Measurements from ENCODE around the gene EVX1. TPM values are rescaled to one million over a fixed set of nuclear protein-coding genes. Genes with fewer than 3 reads are reported as not detected.

The EVX1 gene
- total RNA-seq, 1 donor from 2014 or later, result 0.51 TPM

DNA sequence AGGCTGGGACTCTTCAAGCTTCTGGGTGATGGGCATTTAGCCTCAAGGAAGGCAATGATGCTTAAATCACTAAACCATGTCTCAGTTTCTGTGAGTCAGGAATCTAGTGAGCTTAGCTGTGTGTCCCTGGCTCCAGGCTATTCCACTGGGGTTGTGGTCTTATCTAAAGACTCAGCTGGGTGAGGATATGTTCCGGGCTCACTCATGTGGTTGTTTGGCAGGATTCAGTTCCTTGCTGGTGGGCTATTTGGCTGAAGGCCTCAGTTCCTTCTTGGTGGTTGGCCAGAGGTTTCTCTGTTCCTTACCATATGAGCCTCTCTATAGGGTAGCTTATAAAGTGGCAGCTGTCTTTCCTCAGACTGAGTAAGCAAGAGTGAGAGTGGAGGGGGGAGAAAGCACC is 12.0 kb downstream of the EVX1 start:
- Mint-ChIP-seq H3K4me1 (ENCODE audit: unreplicated experiment) (peaks cover 23% of the 10 kb centered on the region), H3K9me3 (ENCODE audit: unreplicated experiment) (no peaks in the 10 kb centered on the region), H3K27ac (ENCODE audit: unreplicated experiment) (no peak overlapping the region), H3K4me3 (ENCODE audit: unreplicated experiment) (no peak overlapping the region), H3K27me3 (ENCODE audit: unreplicated experiment) (peaks cover 31% of the 10 kb centered on the region), H3K36me3 (ENCODE audit: low read depth, unreplicated experiment) (no peaks in the 10 kb centered on the region)
- no peak for DNase-seq (ENCODE audit: low spot score)
- TF ChIP-seq CTCF (IDR thresholded peaks at IDR 0.05; ENCODE audit: unreplicated experiment), result no peak

GRCh38 chr7:27260211-27260610 is 17.6 kb downstream of the EVX1 start:
- Mint-ChIP-seq H3K27ac (ENCODE audit: unreplicated experiment) (no peak overlapping the region), H3K4me1 (ENCODE audit: unreplicated experiment) (peaks cover 8% of the 10 kb centered on the region), H3K4me3 (ENCODE audit: unreplicated experiment) (no peak overlapping the region), H3K27me3 (ENCODE audit: unreplicated experiment) (no peaks in the 10 kb centered on the region), H3K9me3 (ENCODE audit: unreplicated experiment) (no peaks in the 10 kb centered on the region), H3K36me3 (ENCODE audit: low read depth, unreplicated experiment) (no peaks in the 10 kb centered on the region)
- DNase-seq (ENCODE audit: low spot score), result no peak
- no peak for TF ChIP-seq CTCF (IDR thresholded peaks at IDR 0.05; ENCODE audit: unreplicated experiment)

- Mint-ChIP-seq H3K4me3 (ENCODE audit: unreplicated experiment) (no peak overlapping the region), H3K9me3 (ENCODE audit: unreplicated experiment) (no peaks in the 10 kb centered on the region), H3K4me1 (ENCODE audit: unreplicated experiment) (peaks cover 8% of the 10 kb centered on the region), H3K27ac (ENCODE audit: unreplicated experiment) (no peak overlapping the region), H3K36me3 (ENCODE audit: low read depth, unreplicated experiment) (no peaks in the 10 kb centered on the region), H3K27me3 (ENCODE audit: unreplicated experiment) (no peaks in the 10 kb centered on the region)
- no peak for DNase-seq (ENCODE audit: low spot score)
- TF ChIP-seq CTCF (IDR thresholded peaks at IDR 0.05; ENCODE audit: unreplicated experiment), result no peak
These were observed 19.5 kb downstream of the EVX1 start for GRCh38 chr7:27262121-27262520.

GRCh38 chr7:27263781-27264180 is 21.2 kb downstream of the EVX1 start:
- DNase-seq (ENCODE audit: low spot score), result no peak
- H3K27me3 Mint-ChIP-seq (ENCODE audit: unreplicated experiment), result no peaks in the 10 kb centered on the region
- no peaks in the 10 kb centered on the region for H3K9me3 Mint-ChIP-seq (ENCODE audit: unreplicated experiment)
- no peaks in the 10 kb centered on the region for H3K36me3 Mint-ChIP-seq (ENCODE audit: low read depth, unreplicated experiment)
- TF ChIP-seq CTCF (IDR thresholded peaks at IDR 0.05; ENCODE audit: unreplicated experiment), result no peak
- no peak overlapping the region for H3K4me3 Mint-ChIP-seq (ENCODE audit: unreplicated experiment)
- H3K27ac Mint-ChIP-seq (ENCODE audit: unreplicated experiment), result no peak overlapping the region
- H3K4me1 Mint-ChIP-seq (ENCODE audit: unreplicated experiment), result peaks cover 8% of the 10 kb centered on the region

DNA sequence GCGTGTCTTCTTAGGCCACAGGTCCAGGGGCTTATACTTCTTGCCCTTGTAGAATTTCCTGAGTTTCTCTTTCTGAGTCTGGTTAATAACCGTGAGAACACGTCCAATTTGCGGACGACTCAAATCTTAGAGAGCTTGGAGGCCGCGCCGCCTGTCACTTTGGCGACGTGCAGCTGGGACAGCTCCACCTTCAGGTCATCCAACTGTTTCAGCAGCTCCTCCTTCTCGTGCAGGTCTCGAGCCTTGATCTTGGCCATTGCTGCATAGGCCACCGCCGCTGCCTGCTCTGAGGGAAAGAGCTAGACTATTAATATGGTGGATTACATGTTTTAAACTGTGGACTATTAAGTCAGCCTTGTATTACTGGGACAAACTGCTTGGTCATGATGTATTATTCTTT is 26.9 kb downstream of the EVX1 start:
- H3K4me1 Mint-ChIP-seq (ENCODE audit: unreplicated experiment), result peaks cover 4% of the 10 kb centered on the region
- H3K27ac Mint-ChIP-seq (ENCODE audit: unreplicated experiment), result no peak overlapping the region
- DNase-seq (ENCODE audit: low spot score), result no peak
- H3K9me3 Mint-ChIP-seq (ENCODE audit: unreplicated experiment), result no peaks in the 10 kb centered on the region
- H3K36me3 Mint-ChIP-seq (ENCODE audit: low read depth, unreplicated experiment), result no peaks in the 10 kb centered on the region
- TF ChIP-seq CTCF (IDR thresholded peaks at IDR 0.05; ENCODE audit: unreplicated experiment), result no peak
- H3K4me3 Mint-ChIP-seq (ENCODE audit: unreplicated experiment), result no peak overlapping the region
- peaks cover 3% of the 10 kb centered on the region for H3K27me3 Mint-ChIP-seq (ENCODE audit: unreplicated experiment)
